CD4-positive, alpha-beta T cell treated with Interleukin-15 for 4 hours (primary cell): ENCODE measurements around the gene MLXIPL.
A peak's percentile ranks its signal among the peaks of the same experiment; 100 is the strongest.
"Not testable (repeated sequence)": the region's sequence is repeated elsewhere in the genome, so short reads cannot be mapped to it uniquely, and the experiment has no call there.

Experiments
- DNase-seq: peaks from one replicate; pipeline ENCODE4 v3.0.0-alpha.2; 2020; ENCODE audit warnings: low spot score

Gene MLXIPL, protein sequence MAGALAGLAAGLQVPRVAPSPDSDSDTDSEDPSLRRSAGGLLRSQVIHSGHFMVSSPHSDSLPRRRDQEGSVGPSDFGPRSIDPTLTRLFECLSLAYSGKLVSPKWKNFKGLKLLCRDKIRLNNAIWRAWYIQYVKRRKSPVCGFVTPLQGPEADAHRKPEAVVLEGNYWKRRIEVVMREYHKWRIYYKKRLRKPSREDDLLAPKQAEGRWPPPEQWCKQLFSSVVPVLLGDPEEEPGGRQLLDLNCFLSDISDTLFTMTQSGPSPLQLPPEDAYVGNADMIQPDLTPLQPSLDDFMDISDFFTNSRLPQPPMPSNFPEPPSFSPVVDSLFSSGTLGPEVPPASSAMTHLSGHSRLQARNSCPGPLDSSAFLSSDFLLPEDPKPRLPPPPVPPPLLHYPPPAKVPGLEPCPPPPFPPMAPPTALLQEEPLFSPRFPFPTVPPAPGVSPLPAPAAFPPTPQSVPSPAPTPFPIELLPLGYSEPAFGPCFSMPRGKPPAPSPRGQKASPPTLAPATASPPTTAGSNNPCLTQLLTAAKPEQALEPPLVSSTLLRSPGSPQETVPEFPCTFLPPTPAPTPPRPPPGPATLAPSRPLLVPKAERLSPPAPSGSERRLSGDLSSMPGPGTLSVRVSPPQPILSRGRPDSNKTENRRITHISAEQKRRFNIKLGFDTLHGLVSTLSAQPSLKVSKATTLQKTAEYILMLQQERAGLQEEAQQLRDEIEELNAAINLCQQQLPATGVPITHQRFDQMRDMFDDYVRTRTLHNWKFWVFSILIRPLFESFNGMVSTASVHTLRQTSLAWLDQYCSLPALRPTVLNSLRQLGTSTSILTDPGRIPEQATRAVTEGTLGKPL

GRCh38 chr7:73623798-73624668, at the start of gene MLXIPL:
Gene MLXIPL, minus strand, starts transcription at chr7:73624522. Its CDS starts 30 bp downstream, at chr7:73624492.
- DNase-seq, result peak; percentile 15

GRCh38 chr7:73671857-73672445, 47.6 kb upstream of the MLXIPL start:
- no peak for DNase-seq

- DNase-seq, result no peak
Observed at GRCh38 chr7:73671322-73671661, 47.0 kb upstream of the MLXIPL start.

- no peak for DNase-seq
Observed at GRCh38 chr7:73669858-73670385, 45.6 kb upstream of the MLXIPL start.

DNA sequence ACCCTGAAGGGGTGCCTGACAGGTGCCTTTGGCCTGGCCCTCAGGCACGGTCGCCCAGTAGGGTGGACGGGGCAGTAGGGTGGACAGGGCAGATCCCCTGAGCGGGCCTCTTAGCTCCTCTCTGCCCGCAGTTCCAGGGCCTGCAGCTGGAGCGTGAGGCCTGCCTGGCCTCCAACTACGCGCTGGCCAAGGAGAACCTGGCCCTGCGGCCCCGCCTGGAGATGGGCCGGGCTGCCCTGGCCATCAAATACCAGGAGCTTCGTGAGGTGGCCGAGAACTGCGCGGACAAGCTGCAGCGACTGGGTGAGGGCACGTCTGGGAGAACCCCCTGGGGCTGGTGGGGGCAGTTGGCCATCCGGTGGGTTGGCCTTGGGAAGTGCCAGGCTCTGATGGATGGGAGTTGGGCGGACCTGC, 45.0 kb upstream of the MLXIPL start:
- no peak for DNase-seq

- DNase-seq, result no peak
Observed at GRCh38 chr7:73668886-73669230, 44.5 kb upstream of the MLXIPL start.

- DNase-seq, result no peak
Observed at GRCh38 chr7:73668103-73668885, 44.0 kb upstream of the MLXIPL start.

- DNase-seq, result peak; percentile 94
Observed at GRCh38 chr7:73667344-73668102, 43.2 kb upstream of the MLXIPL start, which contains the start of gene VPS37D. Gene VPS37D, plus strand, starts transcription at chr7:73667831. Its CDS starts 128 bp downstream, at chr7:73667959.

- no peak for DNase-seq
Observed at GRCh38 chr7:73663033-73663432, 38.7 kb upstream of the MLXIPL start.

DNA sequence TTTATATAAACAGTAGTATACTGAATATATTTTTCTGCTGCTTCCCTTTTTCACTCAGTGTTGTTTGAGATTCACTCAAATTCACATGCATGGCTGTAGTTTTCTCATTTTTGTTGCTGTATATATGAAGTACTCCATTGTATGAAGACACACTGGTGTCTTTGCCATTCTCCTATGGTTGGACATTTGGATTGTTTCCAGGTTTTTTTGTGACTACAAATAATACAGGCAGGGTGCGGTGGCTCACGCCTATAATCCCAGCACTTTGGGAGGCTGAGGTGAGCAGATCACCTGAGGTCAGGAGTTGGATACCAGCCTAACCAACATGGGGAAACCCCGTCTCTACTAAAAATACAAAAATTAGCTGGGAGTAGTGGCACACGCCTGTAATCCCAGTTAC, 36.3 kb upstream of the MLXIPL start:
- not testable (repeated sequence) for DNase-seq

DNA sequence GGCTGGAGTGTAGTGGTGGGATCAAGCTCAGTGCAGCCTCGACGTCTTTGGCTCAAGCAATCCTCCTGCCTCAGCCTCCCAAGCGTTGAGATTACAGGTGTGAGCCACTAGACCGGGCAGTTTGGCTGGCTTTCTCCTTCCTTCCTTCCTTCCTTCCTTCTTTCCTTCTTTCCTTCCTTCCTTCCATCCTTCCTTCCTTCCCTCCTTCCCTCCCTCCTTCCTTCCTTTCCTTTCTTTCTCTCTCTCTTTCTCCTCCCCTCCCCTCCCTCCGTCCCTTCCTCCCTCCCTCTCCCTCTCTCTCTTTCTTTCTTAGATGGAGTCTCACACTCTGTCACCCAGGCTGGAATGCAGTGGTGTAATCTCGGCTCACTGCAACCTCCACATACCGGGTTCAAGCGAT, 35.7 kb upstream of the MLXIPL start:
- DNase-seq, result no peak

DNA sequence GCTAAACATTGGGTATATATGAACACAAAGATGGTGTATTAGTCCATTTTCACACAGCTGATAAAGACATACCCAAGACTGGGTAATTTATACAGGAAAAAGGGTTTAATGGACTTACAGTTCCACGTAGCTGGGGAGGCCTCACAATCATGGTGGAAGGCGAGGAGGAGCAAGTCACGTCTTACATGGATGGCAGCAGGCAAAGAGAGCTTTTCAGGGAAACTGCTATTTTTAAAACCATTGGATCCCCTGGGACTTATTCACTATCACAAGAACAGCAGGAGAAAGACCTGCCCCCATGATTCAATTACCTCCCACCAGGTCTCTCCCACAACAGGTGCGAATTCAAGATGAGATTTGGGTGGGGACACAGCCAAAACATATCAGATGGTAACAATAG, 31.0 kb upstream of the MLXIPL start:
- not testable (repeated sequence) for DNase-seq

- DNase-seq, result no peak
Observed at GRCh38 chr7:73652541-73652949, 28.2 kb upstream of the MLXIPL start.

DNA sequence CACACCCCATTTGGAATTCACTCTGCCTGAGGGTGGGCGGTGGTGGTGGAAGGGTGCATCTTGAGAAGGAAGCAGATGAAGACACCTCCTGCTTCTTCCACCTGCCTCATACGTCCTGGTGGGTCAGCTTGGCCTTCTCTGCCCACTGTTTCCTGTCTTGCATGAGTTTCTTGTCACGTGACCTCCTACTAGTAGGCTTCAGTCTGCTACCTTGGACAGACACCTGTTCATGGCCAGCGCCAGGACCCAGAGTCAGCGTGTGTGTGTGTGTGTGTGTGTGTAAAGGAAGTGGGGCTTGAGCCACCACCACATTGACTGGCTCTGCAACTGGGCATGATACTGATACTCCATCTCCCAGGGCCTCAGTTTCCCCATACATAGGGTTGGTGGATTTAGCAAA, 26.2 kb upstream of the MLXIPL start:
- DNase-seq, result no peak

DNA sequence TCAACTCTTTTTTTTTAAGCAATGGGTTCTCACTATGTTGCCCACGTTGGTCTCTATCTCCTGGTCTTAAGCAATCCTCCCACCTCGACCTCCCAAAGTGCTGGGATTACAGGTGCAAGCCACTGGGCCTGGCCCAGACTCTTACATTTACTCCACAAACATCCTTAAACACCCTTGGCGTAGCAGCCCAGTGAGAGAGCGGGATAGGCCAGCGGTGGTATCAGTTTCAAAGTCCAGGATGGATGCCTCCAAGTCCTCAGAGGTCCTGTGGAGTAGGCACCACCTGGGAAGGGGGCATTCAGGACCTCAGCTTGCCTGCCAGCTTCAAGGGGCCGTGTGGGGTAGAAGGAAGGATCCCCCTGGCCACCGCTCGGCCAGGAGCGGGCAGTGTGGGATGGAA, 25.3 kb upstream of the MLXIPL start:
- DNase-seq, result no peak

DNA sequence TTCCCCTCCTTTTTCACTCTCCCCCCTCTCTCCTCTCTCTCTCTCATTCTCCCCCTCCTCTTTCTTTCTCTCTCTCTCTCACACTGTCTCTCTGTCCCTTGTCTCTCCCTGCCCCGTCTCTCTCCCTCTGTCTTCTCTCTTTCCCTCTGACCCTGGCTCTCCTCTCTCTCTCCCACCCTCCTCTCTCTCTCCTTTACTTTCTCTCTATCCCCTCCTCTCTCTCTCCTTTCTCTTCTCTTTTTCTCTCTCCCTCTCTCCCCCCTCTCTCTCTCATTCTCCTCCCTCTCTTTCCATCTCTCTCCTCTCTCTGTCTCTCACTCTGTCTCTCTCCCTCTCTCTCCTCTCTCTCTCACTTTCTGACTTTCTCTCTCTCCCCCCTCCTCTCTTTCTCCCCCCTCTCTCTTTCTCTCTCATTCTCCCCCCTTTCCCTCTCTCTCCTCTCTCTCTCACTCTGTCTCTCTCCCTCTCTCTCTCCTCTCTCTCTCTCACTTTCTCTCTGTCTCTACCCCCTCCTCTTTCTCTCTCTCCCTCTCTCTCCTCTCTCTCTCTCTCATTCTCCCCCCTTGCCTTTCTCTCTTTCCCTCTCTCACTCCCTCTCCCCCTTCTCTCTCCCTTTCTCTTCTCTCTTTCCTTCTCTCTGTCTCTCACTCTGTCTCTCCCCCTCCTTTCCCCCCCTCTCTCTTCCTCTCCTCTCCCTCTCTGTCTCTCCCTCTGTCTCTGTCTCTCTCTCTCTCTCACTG, 24.4 kb upstream of the MLXIPL start:
- DNase-seq, result no peak

- DNase-seq, result peak; percentile 14
Observed at GRCh38 chr7:73647725-73648592, 23.6 kb upstream of the MLXIPL start.
